H1 (cell line): ENCODE data around the gene EIF2AK2. TPM values are rescaled to one million over a fixed set of nuclear protein-coding genes. Genes with fewer than 3 reads are reported as not detected.

Experiments
- CTCF ChIA-PET: fragments of 300-600 bp; sonication (Branson Sonifier 250); formaldehyde crosslinking; loops from one replicate; lab custom pipeline; 2021; ENCODE audit not compliant: partially characterized antibody; lab: Charles Lee
- POLR2A ChIA-PET: fragments of 300-600 bp; sonication (Branson Sonifier 250); formaldehyde crosslinking; loops from one replicate; lab custom pipeline; 2021; ENCODE audit warnings: inconsistent platforms; ENCODE audit not compliant: partially characterized antibody; lab: Charles Lee
- DNase-seq, 2 experiments: peaks; one replicate each; pipeline versions ENCODE4 v3.0.0 to v3.0.0-alpha.2; 2010 to 2022; ENCODE audit warnings: low spot score in 2 of 2, low read depth in 1 of 2, mixed read lengths in 1 of 2
- FAIRE-seq: peaks from 2 replicates; lab custom pipeline; 2011; peaks lifted over from hg19 to GRCh38; lab: Jason Lieb, UNC
- H2AFZ ChIP-seq: 2 replicates; pipeline ENCODE4 v1.8.1; 2012; ENCODE audit warnings: low read length, inconsistent platforms
- H2AK5ac ChIP-seq: 2 replicates; pipeline ENCODE4 v1.6.1; 2013; ENCODE audit warnings: low read depth, low read length
- H2BK120ac ChIP-seq: replicated peaks from 2 replicates; pipeline ENCODE3; 2013; ENCODE audit warnings: low read depth, low read length, inconsistent platforms
- H2BK12ac ChIP-seq: 2 replicates; pipeline ENCODE4 v1.6.1; 2013; ENCODE audit warnings: low read depth, low read length
- H2BK15ac ChIP-seq: 2 replicates; pipeline ENCODE4 v1.6.1; 2013; ENCODE audit warnings: low read length
- H2BK20ac ChIP-seq: 2 replicates; pipeline ENCODE4 v1.6.1; 2013; ENCODE audit warnings: low read length
- H2BK5ac ChIP-seq: 2 replicates; pipeline ENCODE4 v1.6.1; 2013; ENCODE audit warnings: low read depth, low read length
- H3K14ac ChIP-seq: 2 replicates; pipeline ENCODE4 v1.6.1; 2013; ENCODE audit warnings: inconsistent platforms; ENCODE audit not compliant: insufficient read length
- H3K18ac ChIP-seq: 2 replicates; pipeline ENCODE4 v1.6.1; 2013; ENCODE audit warnings: low read length; ENCODE audit errors: extremely low read depth
- H3K23ac ChIP-seq: 2 replicates; pipeline ENCODE4 v1.6.1; 2013; ENCODE audit warnings: inconsistent platforms; ENCODE audit not compliant: insufficient read length
- H3K23me2 ChIP-seq: 2 replicates; pipeline ENCODE4 v1.6.1; 2013; ENCODE audit warnings: low read depth, low read length
- H3K27ac ChIP-seq: 2 replicates; pipeline ENCODE4 v1.6.1; 2011; ENCODE audit warnings: low read depth, low read length, inconsistent platforms
- H3K27me3 ChIP-seq, 4 experiments: replicated peaks in 1 of 4; 1 replicate in 1 of 4; 2 replicates in 3 of 4; pipeline versions ENCODE4 v1.6.1 to v1.8.1; 2011 to 2013; ENCODE audit warnings: low read length in 3 of 4, mild to moderate bottlenecking in 3 of 4, inconsistent platforms in 2 of 4, mixed read lengths in 2 of 4, moderate library complexity in 1 of 4; ENCODE audit not compliant: control insufficient read depth in 3 of 4, insufficient read depth in 3 of 4; ENCODE audit errors: extremely low read depth in 1 of 4
- H3K36me3 ChIP-seq, 4 experiments: 2 replicates each; pipeline versions ENCODE4 v1.6.1 to v1.8.1; 2011 to 2013; ENCODE audit warnings: mild to moderate bottlenecking in 4 of 4, low read length in 3 of 4, moderate library complexity in 2 of 4, control low read depth in 1 of 4, inconsistent platforms in 1 of 4; ENCODE audit not compliant: insufficient read depth in 4 of 4, control insufficient read depth in 2 of 4
- H3K4ac ChIP-seq: replicated peaks from 2 replicates; pipeline ENCODE3; 2013; ENCODE audit warnings: low read length, low read depth, mixed read lengths, inconsistent platforms; ENCODE audit not compliant: insufficient read length
- H3K4me1 ChIP-seq, 4 experiments: replicated peaks in 1 of 4; 1 replicate in 1 of 4; 2 replicates in 3 of 4; pipeline versions ENCODE4 v1.6.1 to v1.8.1; 2011 to 2013; ENCODE audit warnings: low read length in 3 of 4, inconsistent platforms in 2 of 4, mixed read lengths in 1 of 4; ENCODE audit not compliant: insufficient read depth in 4 of 4, control insufficient read depth in 3 of 4
- H3K4me2 ChIP-seq, 2 experiments: 2 replicates each; pipeline versions ENCODE4 v1.6.1 to v1.8.1; 2011 to 2013; ENCODE audit warnings: low read depth in 2 of 2, low read length in 2 of 2, control low read depth in 1 of 2, inconsistent platforms in 1 of 2, mild to moderate bottlenecking in 1 of 2; ENCODE audit not compliant: insufficient read depth in 1 of 2
- H3K4me3 ChIP-seq, 4 experiments: fragments of 200-600, 300-600 bp in 1 of 4; sonication (generic), shearing (Covaris generic), sonication (Bioruptor Twin) in 1 of 4; 2 replicates each; pipeline versions ENCODE4 v1.5.1 to v1.8.1; 2011 to 2016; ENCODE audit warnings: low read length in 4 of 4, low read depth in 3 of 4, control low read depth in 2 of 4, inconsistent platforms in 2 of 4, mild to moderate bottlenecking in 2 of 4, mixed read lengths in 1 of 4, moderate library complexity in 1 of 4; ENCODE audit not compliant: insufficient read depth in 2 of 4; ENCODE audit errors: extremely low read depth in 1 of 4
- H3K56ac ChIP-seq: replicated peaks from 2 replicates; pipeline ENCODE3; 2013; ENCODE audit warnings: low read depth, mild to moderate bottlenecking, mixed read lengths, low read length, inconsistent platforms; ENCODE audit not compliant: insufficient read length
- H3K79me1 ChIP-seq: 2 replicates; pipeline ENCODE4 v1.6.1; 2013; ENCODE audit warnings: low read depth, low read length, control low read depth
- H3K79me2 ChIP-seq, 2 experiments: 2 replicates each; pipeline versions ENCODE4 v1.6.1 to v1.8.1; 2012 to 2013; ENCODE audit warnings: low read length in 2 of 2, mild to moderate bottlenecking in 2 of 2, inconsistent platforms in 1 of 2; ENCODE audit not compliant: insufficient read depth in 2 of 2, control insufficient read depth in 1 of 2
- H3K9ac ChIP-seq, 4 experiments: replicated peaks in 1 of 4; 1 replicate in 1 of 4; 2 replicates in 3 of 4; pipeline versions ENCODE4 v1.6.1 to v1.8.1; 2011 to 2013; ENCODE audit warnings: low read depth in 3 of 4, low read length in 3 of 4, control low read depth in 2 of 4, mild to moderate bottlenecking in 2 of 4, moderate library complexity in 2 of 4, inconsistent platforms in 1 of 4; ENCODE audit errors: extremely low read depth in 1 of 4
- H3K9me3 ChIP-seq, 2 experiments: 2 replicates each; pipeline versions ENCODE4 v1.6.1 to v1.8.1; 2012 to 2013; ENCODE audit warnings: mild to moderate bottlenecking in 2 of 2, moderate library complexity in 2 of 2, control low read depth in 1 of 2, inconsistent platforms in 1 of 2, low read depth in 1 of 2, low read length in 1 of 2, mixed read lengths in 1 of 2; ENCODE audit not compliant: insufficient read depth in 2 of 2
- H4K20me1 ChIP-seq, 2 experiments: replicated peaks in 1 of 2; 2 replicates each; pipeline versions ENCODE3 to v1.8.1; 2011 to 2013; ENCODE audit warnings: inconsistent platforms in 2 of 2, low read length in 2 of 2, mild to moderate bottlenecking in 1 of 2; ENCODE audit not compliant: insufficient read depth in 2 of 2, control insufficient read depth in 1 of 2
- H4K5ac ChIP-seq: 2 replicates; pipeline ENCODE4 v1.6.1; 2013; ENCODE audit warnings: low read length, low read depth, mixed read lengths, inconsistent platforms; ENCODE audit not compliant: insufficient read length
- H4K8ac ChIP-seq: 2 replicates; pipeline ENCODE4 v1.8.0; 2013; ENCODE audit warnings: mild to moderate bottlenecking, moderate library complexity, low read length, inconsistent platforms; ENCODE audit not compliant: insufficient read depth; ENCODE audit errors: extremely low read depth
- H4K91ac ChIP-seq: replicated peaks from 2 replicates; pipeline ENCODE3; 2013; ENCODE audit warnings: low read length, mixed read lengths, inconsistent platforms; ENCODE audit not compliant: insufficient read length
- CBX5 ChIP-seq: fragments of 300-800, 300-1000 bp; sonication (generic); IDR thresholded peaks from 2 replicates; pipeline ENCODE4 v1.7.1; 2016; ENCODE audit warnings: antibody characterized with exemption, low read length, low read depth
- CBX8 ChIP-seq: fragments of 300-800, 300-1000 bp; sonication (generic); IDR thresholded peaks from 2 replicates; pipeline ENCODE4 v1.7.1; 2016; ENCODE audit warnings: low read depth, low read length, borderline replicate concordance
- CHD1 ChIP-seq: IDR thresholded peaks from 2 replicates; pipeline ENCODE4 v1.6.1; 2012; ENCODE audit warnings: low read depth, low read length, improper control_type of control experiment
- CREB1 ChIP-seq: IDR thresholded peaks from 2 replicates; pipeline ENCODE4 v1.6.1; 2012; ENCODE audit warnings: inconsistent platforms
- CTBP2 ChIP-seq: IDR thresholded peaks from 2 replicates; pipeline ENCODE4 v1.7.0; 2011; ENCODE audit warnings: borderline replicate concordance, mild to moderate bottlenecking, moderate library complexity, mixed read lengths, low read length; ENCODE audit not compliant: insufficient read depth, insufficient read length
- KDM1A ChIP-seq: fragments of 200-600, 300-600 bp; sonication (generic); IDR thresholded peaks from 2 replicates; pipeline ENCODE4 v1.7.1; 2016; ENCODE audit warnings: mild to moderate bottlenecking, low read length, borderline replicate concordance
- RBBP5 ChIP-seq: IDR thresholded peaks from 2 replicates; pipeline ENCODE4 v1.7.1; 2012; ENCODE audit warnings: low read depth, mild to moderate bottlenecking, inconsistent platforms, low read length, moderate library complexity, borderline replicate concordance
- SUZ12 ChIP-seq: fragments of 200-600 bp; sonication (generic); IDR thresholded peaks from 2 replicates; pipeline ENCODE4 v1.6.1; 2012; ENCODE audit warnings: mild to moderate bottlenecking, inconsistent platforms, low read length, moderate library complexity, mixed read lengths
- TAF1 ChIP-seq: IDR thresholded peaks from 2 replicates; pipeline ENCODE4 v1.6.1; 2011; ENCODE audit warnings: mild to moderate bottlenecking, low read depth, low read length
- TEAD4 ChIP-seq: IDR thresholded peaks from 2 replicates; pipeline ENCODE4 v1.6.1; 2012; ENCODE audit warnings: low read depth, low read length, inconsistent platforms, mixed read lengths
- ZNF274 ChIP-seq: IDR thresholded peaks from 2 replicates; pipeline ENCODE4 v1.7.0; 2012; ENCODE audit warnings: low read length, borderline replicate concordance; ENCODE audit errors: extremely low read depth
- WGBS, 2 experiments: shearing (Covaris generic) in 1 of 2; methylation state at CpG; one replicate each; pipeline versions ENCODE4 v1.1.6 to v1.1.7; 2013 to 2015; ENCODE audit warnings: low lambda C conversion rate in 2 of 2, mixed read lengths in 2 of 2, inconsistent platforms in 1 of 2, low coverage in 1 of 2, missing lambda C conversion rate in 1 of 2; ENCODE audit not compliant: insufficient replicate concordance in 2 of 2, insufficient coverage in 1 of 2, insufficient read length in 1 of 2; ENCODE audit errors: extremely low coverage in 1 of 2, missing lambda C conversion rate in 1 of 2; 5-methylcytosine and 5-hydroxymethylcytosine counted together
- polyA plus RNA-seq, 7 experiments: library from polyadenylated mRNA; depleted of rRNA in 3 of 7; stranded (reverse) in 5 of 7; unstranded in 2 of 7; fragments of >200 nt in 5 of 7; fragments of 200-250 nt in 2 of 7; gene quantifications; 1 replicate in 5 of 7; 2 replicates in 1 of 7; 4 replicates in 1 of 7; pipeline versions ENCODE4 v1.2.1 to v1.2.3, GENCODE V29; 2011 to 2013; ENCODE audit warnings: missing spikeins in 2 of 7, mixed read lengths in 2 of 7
- total RNA-seq: library from RNA; stranded (reverse); fragmentation: NEBNext Ultra II Directional; extraction: Animal tissue kit (Norgen Biotek cat#: 25700); gene quantifications from 2 replicates; pipeline ENCODE4 v1.2.1, GENCODE V29; 2021
- TF ChIP-seq, protein P1 (sequence below): IDR thresholded peaks from 2 replicates; pipeline ENCODE4 v1.6.1; 2011; ENCODE audit warnings: low read depth, mild to moderate bottlenecking, low read length; ENCODE audit not compliant: insufficient read depth

The EIF2AK2 gene
- total and polyA plus RNA-seq, 2 of the 8 experiments (the other 6 are each of a cell fraction or from before 2014, with no cell fraction given): 13.1 to 46.9 TPM

DNA sequence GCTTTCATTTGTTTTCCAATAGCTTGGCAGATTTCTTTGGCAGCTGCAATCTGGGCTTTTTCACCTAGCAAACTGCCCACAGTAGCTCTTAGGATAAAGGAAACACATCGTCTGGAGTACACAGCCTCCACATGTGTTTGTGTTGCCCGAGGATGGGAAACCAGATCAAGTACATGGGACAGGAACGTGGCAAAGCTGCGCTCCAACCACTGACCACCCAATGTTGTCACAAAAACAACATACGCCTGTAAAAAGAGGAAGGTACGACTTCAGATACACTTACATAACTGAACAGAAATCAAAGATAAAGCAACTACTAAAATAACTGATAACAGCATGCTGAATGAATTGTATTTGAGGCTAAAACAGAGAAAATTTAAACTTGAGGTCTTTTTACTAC is 88.1 kb downstream of the EIF2AK2 start:
- Histone ChIP-seq H2BK120ac (no peak overlapping the region), H3K79me1 (no peaks in the 10 kb centered on the region), H3K23ac (no peak overlapping the region), H3K79me2 (no peaks in the 10 kb centered on the region), H2BK15ac (no peak overlapping the region), H3K27me3 (no peaks in the 10 kb centered on the region), H4K91ac (no peak overlapping the region), H2BK12ac (no peak overlapping the region), H3K9ac (no peak overlapping the region), H3K27ac (no peak overlapping the region), H3K4ac (no peak overlapping the region), H4K8ac (no peak overlapping the region; the same call in 1 of the 2 replicates), H2AFZ (no peak overlapping the region), H3K9me3 (no peaks in the 10 kb centered on the region), H4K20me1 (no peaks in the 10 kb centered on the region), H3K23me2 (no peaks in the 10 kb centered on the region), H2BK5ac (no peak overlapping the region), H3K14ac (no peak overlapping the region), H3K4me1 (no peaks in the 10 kb centered on the region), H3K56ac (no peak overlapping the region), H3K18ac (no peak overlapping the region), H3K36me3 (peaks cover 0 to 23% (median 2%) of the 10 kb centered on the region in 4 experiments; a peak in 4 of 8 replicates), H3K4me2 (no peak overlapping the region), H3K4me3 (no peak overlapping the region), H2BK20ac (no peak overlapping the region), H4K5ac (no peak overlapping the region), H2AK5ac (no peak overlapping the region)
- FAIRE-seq (no peak), DNase-seq (no peak)
- ChIA-PET CTCF (no interaction called here), POLR2A (interaction anchor here (0.6 kb wide), 1 partner anchor 40 kb away, joined by 3 read pairs; no protein-coding TSS in a partner anchor)
- 89% methylated on average over 6 of the region's 6 CpGs; no CpG with 5 or more reads in 1 of the 2 experiments for WGBS, 2 experiments
- TF ChIP-seq CHD1: no peak
- TF ChIP-seq CREB1: no peak
- TF ChIP-seq ZNF274: no peak
- no peak for TF ChIP-seq CTBP2
- TF ChIP-seq, protein P1, sequence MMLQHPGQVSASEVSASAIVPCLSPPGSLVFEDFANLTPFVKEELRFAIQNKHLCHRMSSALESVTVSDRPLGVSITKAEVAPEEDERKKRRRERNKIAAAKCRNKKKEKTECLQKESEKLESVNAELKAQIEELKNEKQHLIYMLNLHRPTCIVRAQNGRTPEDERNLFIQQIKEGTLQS: no peak
- no peak for TF ChIP-seq KDM1A
- TF ChIP-seq TEAD4: no peak
- no peak for TF ChIP-seq RBBP5
- no peak for TF ChIP-seq SUZ12
- no peak for TF ChIP-seq CBX5
- no peak for TF ChIP-seq CBX8
- no peak for TF ChIP-seq TAF1
